K562 (cell line): ENCODE data around the gene RINT1. TPM values are rescaled to one million over a fixed set of nuclear protein-coding genes. Genes with fewer than 3 reads are reported as not detected.

Experiments
- ATAC-seq: fragments of 200-7000 bp; cut with Tn5 transposase; 3 replicates; pipeline ENCODE4 v1.9.1; 2020; ENCODE audit warnings: moderate library complexity
- BruUV-seq: library from RNA; stranded (reverse); fragments of 400-500 nt; replicated peaks from 2 replicates; lab custom pipeline; 2021; lab: Mats Ljungman, UMichigan
- CTCF ChIA-PET: fragments of 300-600 bp; formaldehyde crosslinking; extraction: SDS; loops from one replicate; lab custom pipeline; 2021; ENCODE audit warnings: low intra/inter-chr PET ratio; lab: Yijun Ruan, JAX
- POLR2A ChIA-PET: fragments of 300-600, 350-650 bp; sonication (Branson Sonifier 250); formaldehyde crosslinking; extraction: SDS; loops from one replicate; lab custom pipeline; 2021; ENCODE audit warnings: antibody characterized with exemption, inconsistent platforms; lab: Yijun Ruan, JAX
- DNase-seq, 4 experiments: peaks; one replicate each; pipeline versions ENCODE4 v3.0.0 to v3.0.0-alpha.2; 2011 to 2018; ENCODE audit warnings: low spot score in 3 of 4, mixed read lengths in 3 of 4; ENCODE audit errors: extremely low read depth in 1 of 4
- FAIRE-seq: peaks from 2 replicates; lab custom pipeline; 2011; peaks lifted over from hg19 to GRCh38; lab: Jason Lieb, UNC
- H2AFZ ChIP-seq: 2 replicates; pipeline ENCODE4 v1.6.0; 2011; ENCODE audit warnings: low read depth, low read length, control low read depth, inconsistent platforms
- H3K27ac ChIP-seq: fragments of 200-600 bp; 3 replicates; pipeline ENCODE4 v1.8.0; 2011; ENCODE audit warnings: low read depth, mild to moderate bottlenecking, control low read depth, inconsistent platforms, low read length, moderate library complexity, mixed read lengths; ENCODE audit errors: extremely low read depth
- H3K27me3 ChIP-seq, 2 experiments: fragments of 300-600 bp in 1 of 2; 2 replicates in 1 of 2; 3 replicates in 1 of 2; pipeline versions ENCODE4 v1.6.0 to v1.8.0; 2011; ENCODE audit warnings: inconsistent platforms in 2 of 2, low read length in 2 of 2, mild to moderate bottlenecking in 1 of 2, mixed read lengths in 1 of 2, moderate library complexity in 1 of 2; ENCODE audit not compliant: control insufficient read depth in 2 of 2, insufficient read depth in 2 of 2
- H3K36me3 ChIP-seq: fragments of 300-600 bp; 3 replicates; pipeline ENCODE4 v1.8.0; 2011; ENCODE audit warnings: mild to moderate bottlenecking, low read length, inconsistent platforms; ENCODE audit not compliant: control insufficient read depth, insufficient read depth
- H3K4me1 ChIP-seq, 2 experiments: fragments of 200-600 bp in 1 of 2; replicated peaks in 1 of 2; 2 replicates in 1 of 2; 3 replicates in 1 of 2; pipeline versions ENCODE4 v1.5.1 to v1.8.0; 2011; ENCODE audit warnings: inconsistent platforms in 2 of 2, low read length in 2 of 2, mild to moderate bottlenecking in 1 of 2, mixed read lengths in 1 of 2, moderate library complexity in 1 of 2; ENCODE audit not compliant: control insufficient read depth in 2 of 2, insufficient read depth in 2 of 2
- H3K4me2 ChIP-seq: 2 replicates; pipeline ENCODE4 v1.6.1; 2011; ENCODE audit warnings: low read length, control low read depth, inconsistent platforms, mixed read lengths; ENCODE audit not compliant: insufficient read depth
- H3K4me3 ChIP-seq: fragments of 200-600 bp; sonication (generic), shearing (Covaris generic); 2 replicates; pipeline ENCODE4 v1.5.1; 2016; ENCODE audit warnings: control low read depth, inconsistent platforms
- H3K79me2 ChIP-seq: fragments of 200-600 bp; 3 replicates; pipeline ENCODE4 v1.8.0; 2011; ENCODE audit warnings: low read length, inconsistent platforms; ENCODE audit not compliant: control insufficient read depth, insufficient read depth
- H3K9ac ChIP-seq, 2 experiments: 2 replicates each; pipeline versions ENCODE4 v1.6.0 to v1.6.1; 2011; ENCODE audit warnings: low read depth in 2 of 2, low read length in 2 of 2, control low read depth in 1 of 2, inconsistent platforms in 1 of 2, mild to moderate bottlenecking in 1 of 2, mixed read lengths in 1 of 2; ENCODE audit not compliant: insufficient read depth in 1 of 2
- H3K9me1 ChIP-seq: one replicate; pipeline ENCODE4 v1.6.0; 2011; ENCODE audit warnings: inconsistent platforms, mild to moderate bottlenecking, low read length, moderate library complexity; ENCODE audit not compliant: control insufficient read depth, insufficient read depth
- H3K9me3 ChIP-seq: replicated peaks from 2 replicates; pipeline ENCODE4 v1.5.1; 2011; ENCODE audit warnings: low read depth, low read length, inconsistent platforms; ENCODE audit not compliant: control insufficient read depth, insufficient read depth
- H4K20me1 ChIP-seq: replicated peaks from 2 replicates; pipeline ENCODE4 v1.6.1; 2011; ENCODE audit warnings: low read length, inconsistent platforms, mixed read lengths; ENCODE audit not compliant: control insufficient read depth, insufficient read depth
- SMARCC2 ChIP-seq: fragments of 450-650 bp; IDR thresholded peaks from 2 replicates; pipeline ENCODE4 v1.6.1; 2017; ENCODE audit warnings: antibody characterized with exemption, moderate library complexity, mild to moderate bottlenecking, low read depth
- SRSF7 ChIP-seq: fragments of 200-400 bp; formaldehyde crosslinking; optimal IDR thresholded peaks from 2 replicates; pipeline ENCODE3; 2017; ENCODE audit warnings: mild to moderate bottlenecking, low read depth, low read length
- WGBS: fragments of 100-300 bp; shearing (Covaris generic); methylation state at CpG from one replicate; pipeline ENCODE4 v1.1.6; 2016; ENCODE audit warnings: low coverage, mixed read lengths; ENCODE audit not compliant: insufficient coverage; ENCODE audit errors: missing lambda C conversion rate; 5-methylcytosine and 5-hydroxymethylcytosine counted together
- in situ Hi-C: fragments of 300-500 bp; cut with MboI; formaldehyde crosslinking; loops from 4 replicates; pipeline ENCODE4 v1.15.0; 2018; ENCODE audit warnings: inconsistent platforms, mixed read lengths
- intact Hi-C: fragments of 100-400 bp; cut with micrococcal nuclease; formaldehyde crosslinking; loops from 2 replicates; pipeline ENCODE4 v1.14.2; 2022
- polyA plus RNA-seq, 8 experiments: library from polyadenylated mRNA; depleted of rRNA in 4 of 8; stranded (reverse) in 5 of 8; unstranded in 3 of 8; fragments of >200 nt; fragmentation: Nextera tagmentation in 2 of 8; fragmentation: Illumina TruSeq in 1 of 8; extraction: Ambion mirVana in 2 of 8; extraction: Trizol in 1 of 8; gene quantifications; 2 replicates each; pipeline versions ENCODE4 v1.2.1 to v1.2.3, GENCODE V29; 2011 to 2014; ENCODE audit warnings: inconsistent platforms in 1 of 8, missing spikeins in 1 of 8
- total RNA-seq, 7 experiments: library from RNA; depleted of rRNA in 6 of 7; stranded (reverse); fragments of >200 nt in 6 of 7; fragmentation: Illumina TruSeq in 2 of 7; extraction: Trizol in 2 of 7; gene quantifications; 2 replicates each; pipeline versions ENCODE4 v1.2.1 to v1.2.3, GENCODE V29; 2011 to 2021; ENCODE audit warnings: low replicate concordance in 1 of 7
- TF ChIP-seq, protein P1 (sequence below): sonication (generic); formaldehyde crosslinking; IDR thresholded peaks from 2 replicates; pipeline ENCODE4 v1.8.0; 2022; ENCODE audit warnings: mild to moderate bottlenecking, missing genetic modification reagents
- TF ChIP-seq, protein P2 (sequence below), 3 experiments: fragments of 200-800 bp in 1 of 3; fragments of 250-450 bp in 1 of 3; fragments of 450-650 bp in 1 of 3; sonication (Bioruptor Pico) in 1 of 3; sonication (Bioruptor generic) in 1 of 3; formaldehyde crosslinking in 1 of 3; IDR thresholded peaks; 2 replicates each; pipeline versions ENCODE4 v1.6.1 to v1.8.0; 2016 to 2022; ENCODE audit warnings: mild to moderate bottlenecking in 2 of 3, missing genetic modification characterization in 2 of 3, missing compliant biosample characterization in 1 of 3, moderate library complexity in 1 of 3

The RINT1 gene
- total and polyA plus RNA-seq, 9 of the 15 experiments (the other 6 are each of a cell fraction or from before 2014, with no cell fraction given): 21.3 to 74.3 (median 27.4) TPM

DNA sequence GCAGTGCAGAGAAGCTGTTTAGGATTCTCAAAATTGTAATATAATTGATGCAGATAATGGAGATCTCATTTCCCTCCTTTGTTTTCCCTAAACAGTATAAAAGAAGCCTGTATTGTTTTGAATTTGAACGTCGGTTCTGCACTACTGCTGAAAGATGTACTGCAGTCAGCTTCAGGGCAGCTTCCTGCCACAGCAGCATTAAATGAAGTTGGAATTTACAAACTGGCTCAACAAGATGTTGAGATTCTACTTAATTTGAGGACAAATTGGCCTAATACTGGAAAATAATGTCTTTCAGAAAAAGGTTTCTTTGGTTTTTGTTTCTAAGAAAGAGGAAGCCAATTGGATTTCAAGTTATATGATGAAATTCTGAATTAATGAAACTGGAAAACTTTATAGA is 35.0 kb downstream of the RINT1 start:
- H3K27ac ChIP-seq: no peak overlapping the region
- FAIRE-seq: no peak
- intact Hi-C loops: no loop called here
- H3K9me1 ChIP-seq: no peaks in the 10 kb centered on the region
- no peak overlapping the region for H3K9ac ChIP-seq
- H3K79me2 ChIP-seq: no peaks in the 10 kb centered on the region
- TF ChIP-seq, protein P1, sequence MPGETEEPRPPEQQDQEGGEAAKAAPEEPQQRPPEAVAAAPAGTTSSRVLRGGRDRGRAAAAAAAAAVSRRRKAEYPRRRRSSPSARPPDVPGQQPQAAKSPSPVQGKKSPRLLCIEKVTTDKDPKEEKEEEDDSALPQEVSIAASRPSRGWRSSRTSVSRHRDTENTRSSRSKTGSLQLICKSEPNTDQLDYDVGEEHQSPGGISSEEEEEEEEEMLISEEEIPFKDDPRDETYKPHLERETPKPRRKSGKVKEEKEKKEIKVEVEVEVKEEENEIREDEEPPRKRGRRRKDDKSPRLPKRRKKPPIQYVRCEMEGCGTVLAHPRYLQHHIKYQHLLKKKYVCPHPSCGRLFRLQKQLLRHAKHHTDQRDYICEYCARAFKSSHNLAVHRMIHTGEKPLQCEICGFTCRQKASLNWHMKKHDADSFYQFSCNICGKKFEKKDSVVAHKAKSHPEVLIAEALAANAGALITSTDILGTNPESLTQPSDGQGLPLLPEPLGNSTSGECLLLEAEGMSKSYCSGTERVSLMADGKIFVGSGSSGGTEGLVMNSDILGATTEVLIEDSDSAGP (CRISPR knock-in tag): no peak
- TF ChIP-seq SRSF7 (no peak), SMARCC2 (no peak)
- TF ChIP-seq, protein P2, sequence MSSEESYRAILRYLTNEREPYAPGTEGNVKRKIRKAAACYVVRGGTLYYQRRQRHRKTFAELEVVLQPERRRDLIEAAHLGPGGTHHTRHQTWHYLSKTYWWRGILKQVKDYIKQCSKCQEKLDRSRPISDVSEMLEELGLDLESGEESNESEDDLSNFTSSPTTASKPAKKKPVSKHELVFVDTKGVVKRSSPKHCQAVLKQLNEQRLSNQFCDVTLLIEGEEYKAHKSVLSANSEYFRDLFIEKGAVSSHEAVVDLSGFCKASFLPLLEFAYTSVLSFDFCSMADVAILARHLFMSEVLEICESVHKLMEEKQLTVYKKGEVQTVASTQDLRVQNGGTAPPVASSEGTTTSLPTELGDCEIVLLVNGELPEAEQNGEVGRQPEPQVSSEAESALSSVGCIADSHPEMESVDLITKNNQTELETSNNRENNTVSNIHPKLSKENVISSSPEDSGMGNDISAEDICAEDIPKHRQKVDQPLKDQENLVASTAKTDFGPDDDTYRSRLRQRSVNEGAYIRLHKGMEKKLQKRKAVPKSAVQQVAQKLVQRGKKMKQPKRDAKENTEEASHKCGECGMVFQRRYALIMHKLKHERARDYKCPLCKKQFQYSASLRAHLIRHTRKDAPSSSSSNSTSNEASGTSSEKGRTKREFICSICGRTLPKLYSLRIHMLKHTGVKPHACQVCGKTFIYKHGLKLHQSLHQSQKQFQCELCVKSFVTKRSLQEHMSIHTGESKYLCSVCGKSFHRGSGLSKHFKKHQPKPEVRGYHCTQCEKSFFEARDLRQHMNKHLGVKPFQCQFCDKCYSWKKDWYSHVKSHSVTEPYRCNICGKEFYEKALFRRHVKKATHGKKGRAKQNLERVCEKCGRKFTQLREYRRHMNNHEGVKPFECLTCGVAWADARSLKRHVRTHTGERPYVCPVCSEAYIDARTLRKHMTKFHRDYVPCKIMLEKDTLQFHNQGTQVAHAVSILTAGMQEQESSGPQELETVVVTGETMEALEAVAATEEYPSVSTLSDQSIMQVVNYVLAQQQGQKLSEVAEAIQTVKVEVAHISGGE (CRISPR knock-in tag; IDR thresholded peaks at IDR 0.05): no peak
- no TSS peak for BruUV-seq
- whole genome bisulfite sequencing: 89% methylated on average over 2 of the region's 2 CpGs
- ChIA-PET CTCF (no interaction called here), POLR2A (interaction anchor here (0.5 to 1.4 kb wide), 5 partner anchors 12 to 260 kb away, joined by 3 to 4 read pairs (median 3); no protein-coding TSS in a partner anchor)
- DNase-seq: no peak
- no peak overlapping the region for H3K4me2 ChIP-seq
- no peak overlapping the region for H2AFZ ChIP-seq
- no peaks in the 10 kb centered on the region for H3K27me3 ChIP-seq
- H3K36me3 ChIP-seq: peaks cover 79% of the 10 kb centered on the region
- in situ Hi-C loops: no loop called here
- no peaks in the 10 kb centered on the region for H3K4me1 ChIP-seq
- H4K20me1 ChIP-seq: no peaks in the 10 kb centered on the region
- ATAC-seq: no peak
- H3K4me3 ChIP-seq: no peak overlapping the region
- H3K9me3 ChIP-seq: no peaks in the 10 kb centered on the region
